ENCODE results near the gene TRRAP. TPM values are rescaled to one million over a fixed set of nuclear protein-coding genes. Genes with fewer than 3 reads are reported as not detected.

Gene TRRAP
- total and polyA plus RNA-seq, 2 experiments from 2014 or later = 14.9 to 58.7 TPM

DNA sequence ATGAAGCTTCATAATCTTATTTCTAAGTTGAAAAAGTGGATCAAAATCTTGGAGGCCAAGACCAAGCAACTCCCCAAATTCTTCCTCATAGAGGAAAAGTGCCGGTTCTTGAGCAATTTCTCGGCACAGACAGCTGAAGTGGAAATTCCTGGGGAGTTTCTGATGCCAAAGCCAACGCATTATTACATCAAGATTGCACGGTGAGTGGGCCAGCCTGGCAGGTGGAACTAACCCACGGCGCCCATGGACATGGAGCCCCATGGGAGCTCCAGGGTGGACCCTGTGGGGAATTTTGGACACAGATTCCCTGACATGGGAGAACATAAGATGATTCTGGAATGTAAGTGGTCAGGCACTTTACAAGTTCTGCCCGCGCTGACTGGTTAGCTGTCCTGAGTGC is 125.9 kb downstream of the TRRAP start:
- Mint-ChIP-seq H3K36me3 (ENCODE audit: low read depth) (peaks cover 70% of the 10 kb centered on the region), H3K9me3 (no peaks in the 10 kb centered on the region), H3K4me1 (no peaks in the 10 kb centered on the region; the same call in 2 of the 3 replicates), H3K27ac (no peak overlapping the region), H3K27me3 (ENCODE audit: insufficient read depth, low read depth, poor library complexity) (peaks cover 6% of the 10 kb centered on the region), H3K4me3 (no peak overlapping the region)
- Histone ChIP-seq H3K36me3 (ENCODE audit: insufficient read depth) (peaks cover 6% of the 10 kb centered on the region; the same call in 1 of the 2 replicates), H3K27ac (ENCODE audit: low read depth) (no peak overlapping the region), H3K4me1 (ENCODE audit: insufficient read depth) (no peaks in the 10 kb centered on the region), H3F3A (replicated peaks; ENCODE audit: low read depth) (no peaks in the 10 kb centered on the region), H3K79me2 (replicated peaks; ENCODE audit: insufficient read depth) (no peaks in the 10 kb centered on the region), H3K4me3 (no peak overlapping the region), H3K9me2 (ENCODE audit: insufficient read depth) (no peaks in the 10 kb centered on the region), H3K27me3 (ENCODE audit: insufficient read depth) (no peaks in the 10 kb centered on the region), H4K20me1 (replicated peaks; ENCODE audit: insufficient read depth) (no peaks in the 10 kb centered on the region; the same call in 1 of the 2 replicates), H2AFZ (no peak overlapping the region), H3K4me2 (no peak overlapping the region)
- TF ChIP-seq NANOG (IDR thresholded peaks at IDR 0.05; ENCODE audit: borderline replicate concordance) (no peak), POLR2AphosphoS5 (IDR thresholded peaks at IDR 0.05; ENCODE audit: low read depth) (no peak), CREB1 (CRISPR knock-in tag; IDR thresholded peaks at IDR 0.05; ENCODE audit: low read depth) (no peak), EZH2phosphoT487 (IDR thresholded peaks at IDR 0.05; ENCODE audit: unreplicated experiment) (no peak), EZH2 (IDR thresholded peaks at IDR 0.05; ENCODE audit: low read depth, unreplicated experiment) (no peak), STAT1 (IDR thresholded peaks at IDR 0.05; ENCODE audit: unreplicated experiment) (no peak), ZNF114 (CRISPR knock-in tag; IDR thresholded peaks at IDR 0.05) (no peak), JUNB (IDR thresholded peaks at IDR 0.05; ENCODE audit: unreplicated experiment) (no peak)
- TF ChIP-seq, protein P1, sequence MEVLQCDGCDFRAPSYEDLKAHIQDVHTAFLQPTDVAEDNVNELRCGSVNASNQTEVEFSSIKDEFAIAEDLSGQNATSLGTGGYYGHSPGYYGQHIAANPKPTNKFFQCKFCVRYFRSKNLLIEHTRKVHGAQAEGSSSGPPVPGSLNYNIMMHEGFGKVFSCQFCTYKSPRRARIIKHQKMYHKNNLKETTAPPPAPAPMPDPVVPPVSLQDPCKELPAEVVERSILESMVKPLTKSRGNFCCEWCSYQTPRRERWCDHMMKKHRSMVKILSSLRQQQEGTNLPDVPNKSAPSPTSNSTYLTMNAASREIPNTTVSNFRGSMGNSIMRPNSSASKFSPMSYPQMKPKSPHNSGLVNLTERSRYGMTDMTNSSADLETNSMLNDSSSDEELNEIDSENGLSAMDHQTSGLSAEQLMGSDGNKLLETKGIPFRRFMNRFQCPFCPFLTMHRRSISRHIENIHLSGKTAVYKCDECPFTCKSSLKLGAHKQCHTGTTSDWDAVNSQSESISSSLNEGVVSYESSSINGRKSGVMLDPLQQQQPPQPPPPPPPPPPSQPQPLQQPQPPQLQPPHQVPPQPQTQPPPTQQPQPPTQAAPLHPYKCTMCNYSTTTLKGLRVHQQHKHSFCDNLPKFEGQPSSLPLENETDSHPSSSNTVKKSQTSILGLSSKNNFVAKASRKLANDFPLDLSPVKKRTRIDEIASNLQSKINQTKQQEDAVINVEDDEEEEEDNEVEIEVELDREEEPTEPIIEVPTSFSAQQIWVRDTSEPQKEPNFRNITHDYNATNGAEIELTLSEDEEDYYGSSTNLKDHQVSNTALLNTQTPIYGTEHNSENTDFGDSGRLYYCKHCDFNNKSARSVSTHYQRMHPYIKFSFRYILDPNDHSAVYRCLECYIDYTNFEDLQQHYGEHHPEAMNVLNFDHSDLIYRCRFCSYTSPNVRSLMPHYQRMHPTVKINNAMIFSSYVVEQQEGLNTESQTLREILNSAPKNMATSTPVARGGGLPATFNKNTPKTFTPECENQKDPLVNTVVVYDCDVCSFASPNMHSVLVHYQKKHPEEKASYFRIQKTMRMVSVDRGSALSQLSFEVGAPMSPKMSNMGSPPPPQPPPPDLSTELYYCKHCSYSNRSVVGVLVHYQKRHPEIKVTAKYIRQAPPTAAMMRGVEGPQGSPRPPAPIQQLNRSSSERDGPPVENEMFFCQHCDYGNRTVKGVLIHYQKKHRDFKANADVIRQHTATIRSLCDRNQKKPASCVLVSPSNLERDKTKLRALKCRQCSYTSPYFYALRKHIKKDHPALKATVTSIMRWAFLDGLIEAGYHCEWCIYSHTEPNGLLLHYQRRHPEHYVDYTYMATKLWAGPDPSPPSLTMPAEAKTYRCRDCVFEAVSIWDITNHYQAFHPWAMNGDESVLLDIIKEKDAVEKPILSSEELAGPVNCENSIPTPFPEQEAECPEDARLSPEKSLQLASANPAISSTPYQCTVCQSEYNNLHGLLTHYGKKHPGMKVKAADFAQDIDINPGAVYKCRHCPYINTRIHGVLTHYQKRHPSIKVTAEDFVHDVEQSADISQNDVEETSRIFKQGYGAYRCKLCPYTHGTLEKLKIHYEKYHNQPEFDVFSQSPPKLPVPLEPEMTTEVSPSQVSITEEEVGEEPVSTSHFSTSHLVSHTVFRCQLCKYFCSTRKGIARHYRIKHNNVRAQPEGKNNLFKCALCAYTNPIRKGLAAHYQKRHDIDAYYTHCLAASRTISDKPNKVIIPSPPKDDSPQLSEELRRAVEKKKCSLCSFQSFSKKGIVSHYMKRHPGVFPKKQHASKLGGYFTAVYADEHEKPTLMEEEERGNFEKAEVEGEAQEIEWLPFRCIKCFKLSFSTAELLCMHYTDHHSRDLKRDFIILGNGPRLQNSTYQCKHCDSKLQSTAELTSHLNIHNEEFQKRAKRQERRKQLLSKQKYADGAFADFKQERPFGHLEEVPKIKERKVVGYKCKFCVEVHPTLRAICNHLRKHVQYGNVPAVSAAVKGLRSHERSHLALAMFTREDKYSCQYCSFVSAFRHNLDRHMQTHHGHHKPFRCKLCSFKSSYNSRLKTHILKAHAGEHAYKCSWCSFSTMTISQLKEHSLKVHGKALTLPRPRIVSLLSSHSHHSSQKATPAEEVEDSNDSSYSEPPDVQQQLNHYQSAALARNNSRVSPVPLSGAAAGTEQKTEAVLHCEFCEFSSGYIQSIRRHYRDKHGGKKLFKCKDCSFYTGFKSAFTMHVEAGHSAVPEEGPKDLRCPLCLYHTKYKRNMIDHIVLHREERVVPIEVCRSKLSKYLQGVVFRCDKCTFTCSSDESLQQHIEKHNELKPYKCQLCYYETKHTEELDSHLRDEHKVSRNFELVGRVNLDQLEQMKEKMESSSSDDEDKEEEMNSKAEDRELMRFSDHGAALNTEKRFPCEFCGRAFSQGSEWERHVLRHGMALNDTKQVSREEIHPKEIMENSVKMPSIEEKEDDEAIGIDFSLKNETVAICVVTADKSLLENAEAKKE (CRISPR knock-in tag; IDR thresholded peaks at IDR 0.05) = no peak
- TF ChIP-seq, protein P2, sequence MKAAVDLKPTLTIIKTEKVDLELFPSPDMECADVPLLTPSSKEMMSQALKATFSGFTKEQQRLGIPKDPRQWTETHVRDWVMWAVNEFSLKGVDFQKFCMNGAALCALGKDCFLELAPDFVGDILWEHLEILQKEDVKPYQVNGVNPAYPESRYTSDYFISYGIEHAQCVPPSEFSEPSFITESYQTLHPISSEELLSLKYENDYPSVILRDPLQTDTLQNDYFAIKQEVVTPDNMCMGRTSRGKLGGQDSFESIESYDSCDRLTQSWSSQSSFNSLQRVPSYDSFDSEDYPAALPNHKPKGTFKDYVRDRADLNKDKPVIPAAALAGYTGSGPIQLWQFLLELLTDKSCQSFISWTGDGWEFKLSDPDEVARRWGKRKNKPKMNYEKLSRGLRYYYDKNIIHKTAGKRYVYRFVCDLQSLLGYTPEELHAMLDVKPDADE (IDR thresholded peaks at IDR 0.05) = no peak
- TF ChIP-seq, protein P3, sequence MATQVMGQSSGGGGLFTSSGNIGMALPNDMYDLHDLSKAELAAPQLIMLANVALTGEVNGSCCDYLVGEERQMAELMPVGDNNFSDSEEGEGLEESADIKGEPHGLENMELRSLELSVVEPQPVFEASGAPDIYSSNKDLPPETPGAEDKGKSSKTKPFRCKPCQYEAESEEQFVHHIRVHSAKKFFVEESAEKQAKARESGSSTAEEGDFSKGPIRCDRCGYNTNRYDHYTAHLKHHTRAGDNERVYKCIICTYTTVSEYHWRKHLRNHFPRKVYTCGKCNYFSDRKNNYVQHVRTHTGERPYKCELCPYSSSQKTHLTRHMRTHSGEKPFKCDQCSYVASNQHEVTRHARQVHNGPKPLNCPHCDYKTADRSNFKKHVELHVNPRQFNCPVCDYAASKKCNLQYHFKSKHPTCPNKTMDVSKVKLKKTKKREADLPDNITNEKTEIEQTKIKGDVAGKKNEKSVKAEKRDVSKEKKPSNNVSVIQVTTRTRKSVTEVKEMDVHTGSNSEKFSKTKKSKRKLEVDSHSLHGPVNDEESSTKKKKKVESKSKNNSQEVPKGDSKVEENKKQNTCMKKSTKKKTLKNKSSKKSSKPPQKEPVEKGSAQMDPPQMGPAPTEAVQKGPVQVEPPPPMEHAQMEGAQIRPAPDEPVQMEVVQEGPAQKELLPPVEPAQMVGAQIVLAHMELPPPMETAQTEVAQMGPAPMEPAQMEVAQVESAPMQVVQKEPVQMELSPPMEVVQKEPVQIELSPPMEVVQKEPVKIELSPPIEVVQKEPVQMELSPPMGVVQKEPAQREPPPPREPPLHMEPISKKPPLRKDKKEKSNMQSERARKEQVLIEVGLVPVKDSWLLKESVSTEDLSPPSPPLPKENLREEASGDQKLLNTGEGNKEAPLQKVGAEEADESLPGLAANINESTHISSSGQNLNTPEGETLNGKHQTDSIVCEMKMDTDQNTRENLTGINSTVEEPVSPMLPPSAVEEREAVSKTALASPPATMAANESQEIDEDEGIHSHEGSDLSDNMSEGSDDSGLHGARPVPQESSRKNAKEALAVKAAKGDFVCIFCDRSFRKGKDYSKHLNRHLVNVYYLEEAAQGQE (IDR thresholded peaks at IDR 0.05; ENCODE audit: unreplicated experiment) = no peak
- DNase-seq (ENCODE audit: low spot score) = no peak
- no peak for ATAC-seq

Data from GM23338 (cell line).